HG03432 (cell line): ENCODE measurements around the gene NMT1.

Source experiments
- ATAC-seq: cut with Tn5 transposase; IDR thresholded peaks from one replicate; pipeline ENCODE4 v1.9.1; 2021; ENCODE audit warnings: mild to moderate bottlenecking, moderate library complexity; ENCODE audit not compliant: unreplicated experiment

NMT1 gene

DNA sequence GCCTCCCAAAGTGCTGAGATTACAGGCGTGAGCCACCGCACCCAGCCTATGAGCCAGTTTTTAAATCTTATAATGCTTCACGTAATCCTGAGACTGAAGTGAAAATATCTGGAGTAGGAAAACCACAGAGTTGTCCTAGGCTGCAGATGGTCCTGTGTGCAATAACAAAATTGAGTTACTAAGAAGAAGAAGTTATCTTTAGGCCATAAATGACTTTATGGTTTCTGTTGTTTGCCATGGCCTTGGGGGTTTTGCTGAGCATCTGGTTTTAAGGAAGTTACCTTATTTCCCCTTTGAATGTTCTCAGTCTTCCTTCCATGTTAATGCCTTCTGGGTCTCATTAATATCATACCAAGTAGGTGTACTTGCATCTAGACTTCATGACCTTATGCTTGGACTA, 16.5 kb downstream of the NMT1 start:
- ATAC-seq, result no peak

DNA sequence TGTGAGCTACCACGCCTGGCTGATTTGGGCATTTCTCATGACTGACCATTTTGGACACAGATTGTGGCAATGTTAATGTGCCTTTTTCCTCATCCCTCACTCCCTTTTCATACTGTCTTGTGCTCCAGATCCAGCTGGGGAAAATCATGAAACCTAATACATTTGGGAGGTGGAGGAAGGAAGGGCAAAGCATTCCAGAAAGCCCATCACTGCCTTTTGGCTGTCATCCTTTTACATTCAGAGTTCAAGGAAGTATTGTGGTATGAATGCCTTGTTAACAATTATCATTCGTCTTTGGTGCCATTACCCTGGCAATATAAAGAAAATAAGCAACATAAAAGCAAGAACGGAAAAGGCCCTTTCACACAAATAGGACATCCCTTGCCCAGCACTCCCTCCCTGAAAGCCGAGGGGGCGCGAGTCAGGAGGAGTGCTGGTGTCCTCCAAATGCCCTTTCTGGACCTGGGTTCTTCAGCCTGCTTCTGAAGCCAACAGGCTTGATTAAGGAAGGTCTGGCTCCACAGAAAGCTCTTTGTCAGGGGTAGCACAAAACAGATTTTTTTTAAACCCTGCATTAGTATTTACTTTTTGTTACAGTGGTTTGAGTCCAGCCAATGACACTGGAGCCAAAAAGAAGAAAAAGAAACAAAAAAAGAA, 20.1 kb downstream of the NMT1 start:
- no peak for ATAC-seq

DNA sequence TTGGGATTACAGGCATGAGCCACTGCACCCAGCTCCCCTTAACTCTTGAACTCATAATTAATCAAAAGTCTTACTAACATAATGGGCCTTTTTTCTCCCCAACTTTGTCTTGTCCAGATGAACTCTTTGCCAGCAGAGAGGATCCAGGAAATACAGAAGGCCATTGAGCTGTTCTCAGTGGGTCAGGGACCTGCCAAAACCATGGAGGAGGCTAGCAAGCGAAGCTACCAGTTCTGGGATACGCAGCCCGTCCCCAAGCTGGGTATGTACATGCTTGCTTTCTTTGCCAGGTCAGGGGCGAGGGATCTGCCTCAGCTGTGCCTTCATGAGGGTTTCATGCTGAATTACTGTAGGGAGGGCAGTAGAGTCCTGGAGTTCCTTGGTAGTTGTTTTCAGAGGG, 25.3 kb downstream of the NMT1 start:
- ATAC-seq, result no peak

DNA sequence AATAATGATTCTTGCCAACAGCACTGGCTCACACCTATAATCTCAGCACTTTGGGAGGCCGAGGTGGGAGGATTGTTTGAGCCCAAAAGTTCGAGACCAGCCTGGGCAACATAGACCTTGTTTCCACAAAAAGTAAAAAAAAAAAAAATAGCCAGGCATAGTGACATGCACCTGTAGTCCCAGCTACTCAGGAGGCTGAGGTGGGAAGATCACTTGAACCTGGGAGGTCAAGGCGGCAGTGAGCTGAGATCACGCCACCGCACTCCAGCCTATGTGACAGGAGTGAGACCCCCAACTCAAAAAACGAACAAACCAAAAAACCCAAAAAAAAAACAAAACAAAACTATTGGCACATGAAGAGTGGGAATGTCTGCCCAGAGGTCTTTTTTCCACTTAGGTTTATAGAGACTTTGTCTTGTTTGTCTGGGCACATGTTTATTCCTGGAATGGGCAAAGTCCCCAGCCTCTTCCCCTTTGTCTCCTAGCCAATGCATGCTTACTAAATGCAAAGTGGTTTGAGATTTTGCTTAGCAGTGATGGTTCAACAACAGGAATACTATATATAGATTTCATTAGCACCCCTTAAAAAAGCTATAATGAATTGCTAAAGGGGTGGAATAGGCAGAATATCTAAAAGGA, 25.9 kb downstream of the NMT1 start:
- no peak for ATAC-seq

DNA sequence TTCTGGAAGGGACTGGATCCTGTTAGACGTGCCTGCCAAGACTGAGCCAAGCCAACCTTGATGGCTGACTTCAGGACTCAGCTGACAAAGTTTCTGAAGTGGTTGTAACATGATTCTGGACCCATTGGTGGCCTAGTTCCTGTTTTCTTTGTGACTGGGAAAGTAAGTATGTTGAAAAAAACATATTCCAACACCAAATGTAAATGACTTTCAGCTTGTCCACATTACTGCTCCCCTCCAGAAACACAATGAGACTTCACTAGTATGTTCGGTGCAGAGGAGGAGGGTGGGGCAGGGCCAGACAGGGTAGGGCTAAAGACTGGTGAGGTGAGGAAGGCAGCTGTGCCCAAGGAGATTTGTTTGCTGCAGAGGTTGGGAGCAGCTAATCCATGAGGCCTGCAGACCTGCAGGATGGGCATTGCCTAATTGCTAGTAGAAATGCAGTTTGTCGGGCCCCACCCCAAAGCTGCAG, 26.4 kb downstream of the NMT1 start:
- no peak for ATAC-seq

DNA sequence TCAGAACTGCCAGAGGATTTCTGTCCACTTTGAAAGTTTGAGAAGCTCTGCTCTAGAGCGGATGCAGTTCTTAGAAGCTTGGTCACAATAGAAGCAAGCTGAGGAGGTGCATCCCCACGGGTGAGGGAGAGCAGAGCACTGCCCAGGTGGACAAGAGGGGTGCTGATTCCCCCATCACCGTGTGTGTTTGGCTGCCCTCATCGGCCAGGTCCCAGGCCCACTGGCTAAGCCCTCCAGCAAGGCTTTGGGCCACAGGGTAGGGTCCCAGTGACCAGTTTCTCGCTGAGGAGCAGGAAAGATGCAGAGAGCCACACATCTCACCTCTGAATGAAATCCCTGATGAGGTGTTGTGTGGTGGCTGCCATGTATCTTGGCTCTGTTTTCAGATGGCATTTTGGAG, 26.9 kb downstream of the NMT1 start:
- no peak for ATAC-seq

DNA sequence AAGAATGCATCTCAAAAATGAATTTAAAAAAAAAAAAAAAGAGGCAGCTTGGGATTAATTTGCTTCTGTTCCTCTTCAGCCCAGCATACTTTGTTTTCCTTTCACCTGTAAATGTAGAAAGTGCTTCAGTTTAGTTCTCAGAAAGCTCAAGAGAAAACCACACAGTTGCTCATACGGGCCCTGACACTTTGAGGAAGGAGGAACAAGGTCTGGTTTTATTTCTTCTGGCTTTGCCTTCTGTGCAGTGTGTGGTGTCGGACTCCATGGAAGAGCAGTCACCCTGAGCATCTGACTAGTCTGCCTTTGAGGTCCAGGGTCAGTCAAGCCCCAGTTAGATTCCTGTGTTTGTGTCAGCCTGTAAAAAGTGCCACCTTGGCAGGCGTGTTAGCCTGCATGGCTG, 27.6 kb downstream of the NMT1 start:
- ATAC-seq, result no peak

DNA sequence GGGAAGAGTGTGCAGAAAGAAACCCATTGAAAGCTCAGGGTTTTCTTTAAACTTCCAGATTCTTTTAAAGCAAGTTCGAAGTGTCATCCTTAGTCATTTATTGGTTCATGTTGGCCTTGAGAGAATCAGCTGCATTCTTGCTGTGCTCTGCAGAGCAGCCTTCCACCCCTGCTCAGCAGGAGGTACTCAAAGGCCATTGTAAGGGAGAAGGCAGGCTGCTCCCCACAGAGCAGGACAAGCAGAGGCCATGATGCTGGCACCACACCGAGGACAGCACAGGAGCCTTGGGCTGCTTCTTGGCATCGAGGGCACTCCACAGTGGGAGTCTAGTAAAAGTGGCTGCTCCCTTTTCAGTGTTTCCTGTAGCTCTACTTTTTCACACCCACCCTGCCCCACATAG, 29.6 kb downstream of the NMT1 start:
- no peak for ATAC-seq

DNA sequence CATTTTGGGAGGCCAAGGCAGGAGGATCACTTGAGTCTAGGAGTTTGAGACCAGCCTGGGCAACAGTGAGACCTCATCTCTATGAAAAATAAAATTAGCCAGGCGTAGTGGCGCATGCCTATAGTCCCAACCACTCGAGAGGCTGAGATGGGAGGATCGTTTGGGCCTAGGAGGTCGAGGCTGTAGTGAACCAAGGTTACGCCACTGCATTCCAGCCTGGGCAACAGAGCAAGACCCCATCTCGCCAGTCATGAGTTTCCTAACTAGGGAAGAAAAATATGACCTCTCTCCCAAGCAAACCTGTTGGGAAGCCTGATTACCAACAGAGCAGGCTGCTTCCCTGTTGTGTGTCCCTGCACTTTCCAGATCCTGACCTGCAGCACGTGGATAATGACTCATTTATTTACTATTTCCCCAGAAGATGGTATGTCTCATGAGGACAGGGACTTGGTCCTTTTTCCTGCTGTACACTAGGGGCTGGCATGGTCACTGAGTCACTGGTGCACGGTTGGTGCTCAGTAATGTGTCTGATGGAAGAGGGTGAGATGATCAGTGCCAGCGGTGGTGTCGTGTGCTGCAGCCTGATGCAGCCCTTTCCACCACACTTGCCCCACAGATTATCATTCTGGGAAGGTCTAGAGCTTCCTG, 30.8 kb downstream of the NMT1 start:
- ATAC-seq, result no peak

DNA sequence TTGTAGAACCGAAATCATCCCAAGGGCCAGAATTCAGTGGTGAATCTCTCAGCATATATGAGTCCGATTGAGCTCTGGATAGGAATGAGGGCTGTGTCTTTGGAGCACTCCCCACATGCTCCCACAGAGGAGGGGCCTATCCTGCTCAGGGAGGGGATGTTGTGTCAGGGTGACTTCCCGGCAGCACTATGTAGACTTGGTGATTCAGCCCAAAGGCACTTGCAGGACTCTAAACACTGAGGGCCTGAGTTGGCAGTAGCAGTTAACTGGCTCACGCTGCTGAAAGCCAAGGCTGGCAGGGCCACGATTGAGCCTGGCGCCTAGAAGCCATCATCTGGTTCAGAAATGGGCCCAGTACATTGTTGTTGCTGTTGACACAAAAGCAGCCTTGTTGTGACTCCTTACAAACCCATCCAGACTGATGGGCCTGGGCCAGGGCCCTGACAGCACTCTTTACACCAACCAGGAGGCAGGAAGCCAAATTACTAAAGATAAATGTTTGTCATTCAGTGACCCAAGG, 31.9 kb downstream of the NMT1 start:
- ATAC-seq, result no peak

DNA sequence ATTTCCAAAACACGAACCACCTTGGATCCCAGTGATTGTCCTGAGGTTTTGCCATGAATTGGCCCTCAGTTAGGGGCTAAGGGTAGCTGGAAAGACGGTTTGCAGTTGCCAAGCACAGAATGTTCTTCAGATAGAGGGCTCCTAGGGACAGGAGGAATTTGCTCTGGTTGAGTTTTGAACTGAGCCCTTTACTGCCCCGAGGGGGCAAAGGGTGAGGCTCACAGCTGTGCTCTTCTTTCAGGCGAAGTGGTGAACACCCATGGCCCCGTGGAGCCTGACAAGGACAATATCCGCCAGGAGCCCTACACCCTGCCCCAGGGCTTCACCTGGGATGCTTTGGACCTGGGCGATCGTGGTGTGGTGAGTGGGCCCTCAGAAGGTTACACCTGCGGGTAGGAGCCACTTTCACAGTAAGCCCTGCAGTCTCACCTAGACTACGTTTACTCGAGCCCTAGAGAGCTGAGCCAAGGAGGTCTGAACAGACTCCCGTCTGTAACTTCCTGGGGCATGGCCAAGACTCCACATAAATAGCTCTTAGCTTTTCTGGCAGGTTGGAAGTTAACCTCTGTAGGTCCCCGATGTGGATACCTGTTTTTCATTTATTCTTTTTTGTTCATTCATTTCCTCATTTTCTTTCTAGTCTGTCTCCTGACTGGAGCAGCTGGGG, 32.5 kb downstream of the NMT1 start:
- no peak for ATAC-seq

DNA sequence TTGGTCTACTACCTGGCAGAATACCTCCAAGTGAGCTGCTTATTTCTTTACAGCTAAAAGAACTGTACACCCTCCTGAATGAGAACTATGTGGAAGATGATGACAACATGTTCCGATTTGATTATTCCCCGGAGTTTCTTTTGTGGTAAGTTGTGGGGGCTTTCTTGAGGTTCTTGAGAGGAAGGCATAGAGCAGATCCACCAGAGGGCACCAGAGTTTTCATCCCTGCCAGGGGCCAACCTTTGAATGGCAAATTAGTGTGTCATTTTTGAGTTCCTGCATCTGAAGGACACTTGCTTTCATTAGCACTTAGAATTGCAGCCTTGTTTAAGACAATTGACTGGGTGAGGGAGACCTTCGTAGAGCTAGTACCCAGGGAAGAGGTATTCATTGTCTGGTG, 35.0 kb downstream of the NMT1 start:
- no peak for ATAC-seq

DNA sequence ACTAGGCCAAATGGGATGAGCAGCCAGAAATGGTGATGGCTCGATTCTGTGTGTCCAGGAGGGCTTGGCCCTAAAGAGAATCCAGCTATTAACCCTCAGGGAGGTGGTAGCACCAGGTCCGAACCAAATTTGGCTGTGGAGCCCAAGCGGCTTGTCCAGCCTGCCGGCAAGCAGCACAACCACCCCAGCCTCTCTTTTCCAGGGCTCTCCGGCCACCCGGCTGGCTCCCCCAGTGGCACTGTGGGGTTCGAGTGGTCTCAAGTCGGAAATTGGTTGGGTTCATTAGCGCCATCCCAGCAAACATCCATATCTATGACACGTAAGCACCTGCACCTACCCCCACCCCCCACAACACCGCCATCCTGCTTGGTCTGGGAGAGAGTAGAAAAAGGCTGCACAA, 35.8 kb downstream of the NMT1 start:
- ATAC-seq, result no peak

DNA sequence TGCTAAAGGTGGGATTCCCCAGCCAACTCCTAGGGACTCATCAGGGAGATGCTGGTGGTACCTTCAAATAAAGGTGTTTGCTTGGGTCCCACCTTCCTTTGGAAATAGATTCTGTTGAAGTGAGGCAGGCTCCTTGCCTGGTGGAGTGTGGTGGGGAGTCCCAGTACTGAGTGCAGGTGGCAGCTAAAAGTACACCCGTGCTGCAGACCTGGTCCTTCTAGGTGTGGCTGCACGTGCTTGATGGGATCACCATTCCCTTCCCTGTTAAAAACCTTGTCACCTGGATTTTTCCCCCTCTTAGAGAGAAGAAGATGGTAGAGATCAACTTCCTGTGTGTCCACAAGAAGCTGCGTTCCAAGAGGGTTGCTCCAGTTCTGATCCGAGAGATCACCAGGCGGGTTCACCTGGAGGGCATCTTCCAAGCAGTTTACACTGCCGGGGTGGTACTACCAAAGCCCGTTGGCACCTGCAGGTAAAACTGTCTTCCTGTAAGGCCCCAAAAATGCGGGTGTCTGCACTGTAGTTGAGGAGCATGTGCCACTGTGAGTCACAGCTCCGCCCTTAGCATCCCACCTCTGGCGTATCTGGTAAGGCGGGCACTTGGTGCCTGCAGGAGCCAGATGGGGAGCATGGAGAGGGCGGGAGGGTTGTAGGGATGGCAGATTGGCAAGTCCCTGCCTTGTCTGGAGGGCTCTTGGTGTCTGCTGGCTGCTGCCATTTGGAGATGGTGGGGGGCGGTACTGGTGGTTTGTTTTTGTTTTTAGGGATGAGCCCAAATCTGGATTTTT, 37.2 kb downstream of the NMT1 start:
- ATAC-seq, result no peak

DNA sequence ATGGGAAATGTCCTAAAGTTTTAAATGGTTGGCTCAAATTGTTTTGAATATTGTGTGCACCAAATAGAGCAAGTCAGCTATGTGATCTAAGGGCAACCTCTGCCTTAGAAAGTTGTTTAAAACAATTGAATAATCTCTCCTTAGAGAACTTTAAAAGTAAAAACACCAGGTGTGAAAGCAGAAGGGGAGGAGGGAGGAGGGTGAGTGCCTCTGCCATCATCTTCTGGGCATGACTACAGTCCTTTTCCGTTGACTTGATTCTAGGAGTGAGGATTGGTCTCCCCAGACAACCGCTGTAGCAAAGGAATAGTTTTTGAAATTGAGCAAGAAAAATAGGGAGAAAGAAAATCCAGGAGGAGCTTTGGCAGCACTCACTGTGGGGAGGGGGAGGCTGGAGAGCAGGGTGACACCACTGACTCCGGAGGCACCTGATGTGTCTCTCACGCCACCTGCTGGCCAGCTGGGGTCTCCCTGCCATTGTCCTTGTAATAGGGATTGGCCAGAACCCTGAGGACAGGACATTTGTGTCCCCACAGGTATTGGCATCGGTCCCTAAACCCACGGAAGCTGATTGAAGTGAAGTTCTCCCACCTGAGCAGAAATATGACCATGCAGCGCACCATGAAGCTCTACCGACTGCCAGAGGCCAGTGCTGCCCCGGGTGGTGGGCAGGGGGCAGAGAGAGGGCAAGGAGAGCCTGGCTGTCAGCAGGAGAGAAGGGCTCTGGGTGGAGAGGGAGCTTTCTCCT, 37.9 kb downstream of the NMT1 start:
- no peak for ATAC-seq

DNA sequence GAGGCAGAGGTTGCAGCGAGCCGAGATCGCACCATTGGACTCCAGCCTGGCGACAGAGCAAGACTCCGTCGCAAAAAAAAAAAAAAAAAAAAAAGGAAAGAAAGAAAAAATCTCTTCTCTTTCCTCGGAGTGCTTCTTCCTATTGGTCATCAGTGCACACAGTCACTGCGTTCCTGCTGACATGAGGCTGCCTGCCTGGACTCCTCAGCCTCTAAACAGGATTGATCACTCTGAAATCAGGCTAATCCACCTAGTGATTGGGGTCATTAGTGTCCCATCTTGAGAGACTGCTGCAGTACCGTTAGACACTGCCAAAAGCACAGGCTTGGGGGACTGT, 40.4 kb downstream of the NMT1 start:
- ATAC-seq, result no peak

DNA sequence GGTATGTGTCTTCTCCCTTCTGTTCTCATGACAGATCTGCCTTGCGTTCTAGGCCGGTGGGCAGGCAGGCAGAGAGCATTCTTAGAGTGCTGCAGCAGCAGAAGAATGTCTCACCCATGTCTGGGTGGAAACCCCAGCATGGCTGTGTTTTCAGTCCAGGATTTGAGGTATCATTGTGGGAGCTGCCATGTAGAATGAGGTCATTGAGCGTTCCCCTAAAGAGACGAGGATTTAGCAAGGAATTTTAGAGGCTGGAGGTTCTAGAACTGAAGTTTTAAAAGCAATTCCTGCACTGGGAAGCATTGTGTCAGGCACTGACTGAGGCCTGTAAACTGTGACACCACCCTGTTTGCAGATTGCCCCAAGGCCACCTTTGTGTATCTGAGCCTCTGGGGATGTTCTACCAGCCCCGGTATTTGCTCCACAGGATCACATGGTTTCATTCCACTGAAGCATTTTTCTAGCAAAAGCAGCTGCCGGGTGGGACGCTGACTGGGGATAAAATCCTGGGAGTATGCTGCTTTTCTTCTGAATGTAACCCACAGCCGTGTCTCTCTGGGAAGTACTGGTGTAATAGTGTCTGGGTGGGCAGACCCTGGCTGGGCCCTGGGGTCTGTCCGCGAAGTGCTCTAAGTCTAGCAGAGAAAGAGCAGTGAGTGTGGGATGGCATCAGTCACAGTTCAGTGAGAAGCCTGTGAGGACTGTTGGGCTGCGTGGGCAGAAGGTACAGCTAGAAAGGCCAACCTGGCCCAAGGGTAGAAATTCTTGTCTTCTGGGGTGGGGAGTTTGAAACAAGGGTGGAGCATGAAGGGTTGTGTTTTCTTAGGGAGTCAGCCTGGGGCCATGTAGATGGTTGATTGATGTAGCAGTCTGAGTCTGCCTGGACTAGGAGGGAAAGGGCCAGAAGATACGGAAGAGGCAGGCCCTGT, 41.0 kb downstream of the NMT1 start:
- ATAC-seq, result no peak

DNA sequence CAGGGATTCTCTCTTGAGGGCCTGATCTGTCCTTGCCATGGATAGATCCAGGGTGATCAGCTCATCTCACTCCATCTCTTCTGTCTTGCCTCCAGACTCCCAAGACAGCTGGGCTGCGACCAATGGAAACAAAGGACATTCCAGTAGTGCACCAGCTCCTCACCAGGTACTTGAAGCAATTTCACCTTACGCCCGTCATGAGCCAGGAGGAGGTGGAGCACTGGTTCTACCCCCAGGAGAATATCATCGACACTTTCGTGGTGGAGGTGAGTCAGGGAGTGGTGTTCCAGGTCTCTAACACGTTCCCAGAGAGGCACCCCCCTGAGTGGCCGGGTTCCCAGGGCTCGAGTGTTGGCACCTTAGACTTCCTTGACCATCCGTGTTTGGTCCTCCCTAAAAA, 41.7 kb downstream of the NMT1 start:
- no peak for ATAC-seq

DNA sequence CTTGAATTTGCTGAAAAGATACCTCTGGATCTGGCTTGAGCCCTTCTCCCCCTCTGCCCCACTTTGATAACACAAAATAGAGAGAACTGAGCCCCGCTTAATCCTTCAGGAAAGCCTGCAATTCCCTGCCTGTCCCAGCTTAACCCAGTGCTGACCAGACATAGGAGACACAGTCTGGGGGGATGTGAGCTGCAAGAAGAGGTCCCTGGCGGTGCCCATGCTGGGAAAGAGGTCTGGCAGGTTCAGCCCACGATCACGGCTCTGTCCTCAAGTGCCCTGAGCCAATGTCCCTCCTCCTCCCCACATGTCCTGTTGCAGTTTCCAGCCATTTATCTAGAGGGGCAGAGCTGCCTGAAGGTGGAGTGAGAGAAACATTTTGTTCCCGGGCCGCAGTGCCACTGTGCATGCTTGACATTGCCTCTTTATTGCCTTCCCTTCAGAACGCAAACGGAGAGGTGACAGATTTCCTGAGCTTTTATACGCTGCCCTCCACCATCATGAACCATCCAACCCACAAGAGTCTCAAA, 42.2 kb downstream of the NMT1 start:
- ATAC-seq, result no peak
